ENCODE data around the gene BAIAP2L1.
"Not testable (repeated sequence)": the region's sequence is repeated elsewhere in the genome, so short reads cannot be mapped to it uniquely, and the experiment has no call there.

The BAIAP2L1 gene

GRCh38 chr7:98400542-98401340 lies at the start of gene BAIAP2L1:
Gene BAIAP2L1, minus strand, starts transcription at chr7:98401090. Its CDS starts 238 bp downstream, at chr7:98400852.
- peak; percentile 78 to 80 for DNase-seq

GRCh38 chr7:98448766-98449165 lies 47.9 kb upstream of the BAIAP2L1 start:
- DNase-seq = no peak

- not testable (repeated sequence) for DNase-seq
Observed at GRCh38 chr7:98440992-98441391, 40.1 kb upstream of the BAIAP2L1 start.

GRCh38 chr7:98439484-98439883 lies 38.6 kb upstream of the BAIAP2L1 start:
- no peak for DNase-seq

- no peak for DNase-seq
Observed at GRCh38 chr7:98434087-98434486, 33.2 kb upstream of the BAIAP2L1 start.

- DNase-seq = no peak
Observed at GRCh38 chr7:98429799-98430198, 28.9 kb upstream of the BAIAP2L1 start.

GRCh38 chr7:98423043-98423442 lies 22.2 kb upstream of the BAIAP2L1 start:
- no peak for DNase-seq

- DNase-seq = peak; percentile 51 to 66
Observed at GRCh38 chr7:98420966-98421612, 20.2 kb upstream of the BAIAP2L1 start.

- not testable (repeated sequence) for DNase-seq
Observed at GRCh38 chr7:98419988-98420387, 19.1 kb upstream of the BAIAP2L1 start.

GRCh38 chr7:98419316-98419691 lies 18.4 kb upstream of the BAIAP2L1 start:
- not testable (repeated sequence) for DNase-seq

- DNase-seq = peak in 1 of 2 donors; percentile 27
Observed at GRCh38 chr7:98418636-98419315, 17.9 kb upstream of the BAIAP2L1 start.

GRCh38 chr7:98418271-98418635 lies 17.4 kb upstream of the BAIAP2L1 start:
- DNase-seq = no peak

- DNase-seq = not testable (repeated sequence)
Observed at GRCh38 chr7:98417604-98418270, 16.8 kb upstream of the BAIAP2L1 start.

GRCh38 chr7:98414205-98414900 lies 13.5 kb upstream of the BAIAP2L1 start:
- DNase-seq = no peak

- not testable (repeated sequence) for DNase-seq
Observed at GRCh38 chr7:98413655-98414054, 12.8 kb upstream of the BAIAP2L1 start.

- DNase-seq = no peak
Observed at GRCh38 chr7:98409843-98410242, 9.0 kb upstream of the BAIAP2L1 start.

- not testable (repeated sequence) for DNase-seq
Observed at GRCh38 chr7:98408146-98408545, 7.3 kb upstream of the BAIAP2L1 start.

GRCh38 chr7:98406827-98407226 lies 5.9 kb upstream of the BAIAP2L1 start:
- no peak for DNase-seq

- no peak for DNase-seq
Observed at GRCh38 chr7:98404840-98405239, 4.0 kb upstream of the BAIAP2L1 start.

- no peak for DNase-seq
Observed at GRCh38 chr7:98399890-98400541, 874 bp downstream of the BAIAP2L1 start.

GRCh38 chr7:98399462-98399861 lies 1.4 kb downstream of the BAIAP2L1 start:
- DNase-seq = no peak

All from activated CD4-positive, alpha-beta T cell treated with anti-CD3 and anti-CD28 coated beads for 4 hours (primary cell).